NCI-H526 (cell line): ENCODE measurements around the gene KLRC3.
A peak's percentile ranks its signal among the peaks of the same experiment; 100 is the strongest.
"Not testable (repeated sequence)": the region's sequence is repeated elsewhere in the genome, so short reads cannot be mapped to it uniquely, and the experiment has no call there.

Source experiments
- DNase-seq, 2 experiments: peaks; one replicate each; lab custom pipeline; 2025; lab: John Stamatoyannopoulos, UW

The KLRC3 gene

DNA sequence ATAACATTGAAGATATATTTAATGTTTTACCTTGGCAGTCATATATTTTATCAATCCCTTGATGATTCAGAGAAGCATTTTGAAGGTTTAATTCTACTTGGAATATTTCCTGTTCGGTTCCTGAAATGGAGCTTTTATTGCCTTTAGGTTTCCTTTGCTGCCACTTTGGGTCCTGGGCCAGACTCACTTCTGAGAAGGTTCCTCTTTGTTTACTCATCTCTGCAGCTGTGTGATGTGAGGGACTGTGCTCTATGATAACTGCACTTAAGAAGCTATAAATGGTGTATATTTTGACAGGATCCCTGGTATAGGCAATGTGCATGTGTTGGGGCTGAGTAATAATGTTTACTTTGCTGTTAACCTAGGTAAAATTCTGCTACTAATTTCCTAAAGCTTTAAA lies at the start of gene KLRC3:
TSS of gene KLRC3 (minus strand) at position 262 of the 400 bp plus-strand sequence. CDS start at position 217, 45 bp downstream.
- not testable (repeated sequence) for DNase-seq

DNA sequence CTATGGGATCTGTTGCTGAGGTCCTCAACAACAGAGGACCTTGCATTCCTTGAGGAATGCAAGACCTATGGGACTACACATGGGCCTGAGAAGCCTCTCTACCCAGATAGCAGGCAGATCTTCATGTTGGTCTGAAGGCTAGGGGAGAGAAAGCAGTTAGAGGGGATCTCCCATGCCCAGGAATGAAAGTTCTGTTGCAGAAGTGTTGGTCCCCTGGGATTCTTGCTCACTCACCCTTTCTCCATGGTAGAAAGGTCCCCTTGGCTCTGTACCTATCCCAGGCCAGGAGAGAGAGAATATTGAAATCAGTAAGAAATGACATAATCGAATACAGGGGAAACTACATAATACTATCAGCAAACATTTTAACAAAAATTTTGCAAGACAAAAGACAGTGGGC lies 49.3 kb upstream of the KLRC3 start:
- no peak for DNase-seq

DNA sequence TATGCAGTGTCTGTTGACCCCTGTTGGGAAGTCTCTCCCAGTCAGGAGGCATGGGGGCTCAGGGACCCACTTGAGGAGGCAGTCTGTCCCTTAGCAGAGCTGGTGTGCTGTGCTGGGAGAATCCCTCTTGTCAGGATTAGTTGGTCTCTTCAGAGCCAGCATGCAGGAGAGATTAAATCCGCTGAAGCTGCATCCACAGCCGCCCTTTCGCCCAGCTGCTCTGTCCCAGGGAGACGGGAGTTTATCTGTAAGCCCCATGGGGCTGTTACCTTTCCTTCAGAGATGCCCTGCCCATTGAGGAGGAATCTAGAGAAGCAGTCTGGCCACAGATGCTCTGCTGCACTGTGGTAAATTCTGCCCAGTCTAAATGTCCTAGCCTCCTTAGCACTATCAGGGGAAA lies 45.9 kb upstream of the KLRC3 start:
- DNase-seq, result no peak

DNA sequence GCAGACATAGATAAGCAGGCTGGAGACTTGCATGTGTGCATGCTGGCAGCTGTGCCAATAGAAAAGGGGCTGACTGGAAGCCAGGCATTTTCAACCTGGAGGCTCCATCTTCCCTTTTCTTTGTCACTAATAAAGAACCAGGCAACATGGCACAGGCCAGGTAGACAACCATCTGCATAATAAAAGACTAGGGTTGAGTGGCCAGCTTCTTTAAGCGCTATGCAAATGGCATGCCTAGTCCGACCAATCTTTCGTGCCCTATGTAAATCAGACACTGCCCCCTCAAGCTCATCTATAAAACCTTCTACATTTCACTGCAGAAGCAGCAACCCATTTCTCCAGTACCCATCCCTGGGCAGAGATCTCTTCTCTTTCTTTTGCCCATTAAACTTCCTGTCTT lies 37.4 kb upstream of the KLRC3 start:
- DNase-seq, result peak in 1 of 2 experiments; percentile 6

DNA sequence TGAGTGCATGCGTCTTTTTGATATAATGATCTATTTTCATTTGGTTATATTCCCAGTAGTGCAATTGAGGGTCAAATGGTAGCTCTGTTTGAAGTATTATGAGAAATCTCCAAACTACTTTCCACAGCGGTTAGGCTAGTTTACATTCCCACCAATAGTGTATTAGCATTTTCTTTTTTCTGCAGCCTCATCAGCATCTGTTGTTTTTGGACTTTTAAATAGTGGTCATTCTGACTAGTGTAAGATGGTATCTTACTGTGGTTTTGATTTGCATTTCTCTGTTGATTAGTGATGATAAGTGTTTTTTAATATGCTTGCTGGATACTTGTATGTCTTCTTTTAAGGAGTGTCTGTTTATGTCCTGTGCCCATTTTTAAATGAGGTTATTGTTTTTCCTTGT lies 36.5 kb upstream of the KLRC3 start:
- no peak for DNase-seq

DNA sequence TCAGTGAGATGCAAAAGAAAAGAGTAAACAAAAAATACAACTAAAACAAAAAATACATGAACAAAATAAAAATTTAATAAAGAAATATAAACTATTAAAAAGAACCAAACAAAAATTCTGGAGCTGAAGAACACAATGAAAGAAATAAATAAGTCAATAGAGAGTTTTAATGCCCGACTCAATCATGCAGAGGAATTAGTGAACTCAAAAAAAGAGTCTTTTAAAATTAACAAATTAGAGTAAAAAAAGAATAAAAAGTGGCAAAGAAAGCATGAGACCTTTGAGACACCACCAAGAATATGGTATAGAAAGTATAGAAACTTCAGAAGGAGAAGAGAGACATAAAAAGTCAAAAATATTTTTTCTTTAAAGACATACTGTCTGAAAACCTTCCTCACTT lies 35.4 kb upstream of the KLRC3 start:
- no peak for DNase-seq

DNA sequence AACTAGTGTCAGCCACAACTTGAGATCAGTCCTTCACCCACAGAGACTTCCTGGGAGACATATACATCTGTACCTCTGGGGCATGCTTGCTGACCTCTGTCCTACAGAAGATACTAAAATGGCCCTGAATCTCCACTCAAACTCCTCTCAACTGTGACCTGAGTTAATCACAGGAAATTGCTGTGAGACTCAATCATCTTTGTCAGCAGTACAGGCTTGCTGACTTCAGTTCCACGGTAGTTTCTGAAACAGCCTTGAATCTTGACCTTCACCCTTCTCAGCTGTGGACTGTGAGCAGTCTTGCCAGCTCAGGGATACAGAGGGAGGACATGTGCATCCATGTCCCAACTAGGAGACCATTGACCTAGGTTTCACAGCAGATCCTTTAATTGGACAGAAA lies 34.1 kb upstream of the KLRC3 start:
- no peak for DNase-seq

DNA sequence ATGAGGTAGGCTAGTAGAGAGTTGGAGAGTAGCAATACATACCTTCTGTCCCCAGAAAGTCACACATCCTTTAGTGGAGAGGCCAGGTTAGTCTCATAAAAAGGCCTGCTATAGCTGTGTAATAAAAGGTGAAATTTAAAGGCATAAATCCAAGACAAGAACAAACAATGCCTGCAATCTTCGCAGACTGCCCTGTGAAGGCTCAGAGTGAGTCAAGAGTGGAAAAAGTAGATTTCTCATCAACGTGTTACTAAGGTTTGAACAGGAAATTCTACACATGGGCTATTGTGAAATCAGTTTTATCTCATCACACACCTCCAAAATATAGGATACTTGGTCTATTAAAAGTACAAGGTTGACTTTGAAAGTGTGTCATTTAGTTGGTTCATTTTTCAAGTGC lies 32.8 kb upstream of the KLRC3 start, which contains the start of gene KLRC1:
TSS of gene KLRC1 (minus strand) at position 222 of the 400 bp plus-strand sequence. CDS start 2,221 bp downstream, outside the sequence.
- no peak for DNase-seq

DNA sequence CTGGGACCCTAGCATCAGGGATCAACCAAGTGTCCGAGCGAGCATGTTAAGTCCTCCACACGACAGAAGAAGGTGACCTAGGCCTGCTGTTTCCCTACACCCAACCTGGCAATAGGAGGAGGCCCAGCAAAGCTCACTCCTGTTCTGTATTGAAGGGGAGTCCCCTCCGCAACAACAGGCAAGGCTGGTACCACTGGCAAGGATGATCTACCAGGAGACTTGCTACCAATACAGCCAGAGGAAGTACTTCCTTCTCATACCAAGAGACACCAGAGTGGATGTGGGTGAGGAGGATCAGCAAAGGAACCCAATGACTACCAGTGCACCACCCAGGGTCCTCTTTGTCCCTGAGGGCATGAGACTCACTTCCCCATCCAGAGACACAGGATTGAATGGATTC lies 27.8 kb upstream of the KLRC3 start:
- no peak for DNase-seq

DNA sequence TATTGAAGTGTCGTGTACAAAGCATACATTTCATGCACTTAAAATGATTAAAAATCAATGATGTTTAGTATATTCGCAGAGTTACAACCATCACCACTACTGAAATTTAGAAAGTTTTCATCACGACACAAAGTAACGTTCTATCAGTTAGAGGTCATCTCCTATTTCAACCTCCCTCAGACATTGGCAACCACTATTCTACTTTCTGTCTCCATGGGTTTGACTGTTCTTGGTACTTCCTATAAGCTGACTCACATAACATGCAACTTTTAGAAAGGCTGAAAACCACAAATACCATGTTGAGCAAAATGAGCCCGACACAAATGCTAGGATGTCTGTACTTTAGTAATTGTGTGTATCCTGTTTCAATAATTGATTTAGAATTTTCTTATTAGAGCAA lies 25.7 kb upstream of the KLRC3 start:
- not testable (repeated sequence) for DNase-seq

DNA sequence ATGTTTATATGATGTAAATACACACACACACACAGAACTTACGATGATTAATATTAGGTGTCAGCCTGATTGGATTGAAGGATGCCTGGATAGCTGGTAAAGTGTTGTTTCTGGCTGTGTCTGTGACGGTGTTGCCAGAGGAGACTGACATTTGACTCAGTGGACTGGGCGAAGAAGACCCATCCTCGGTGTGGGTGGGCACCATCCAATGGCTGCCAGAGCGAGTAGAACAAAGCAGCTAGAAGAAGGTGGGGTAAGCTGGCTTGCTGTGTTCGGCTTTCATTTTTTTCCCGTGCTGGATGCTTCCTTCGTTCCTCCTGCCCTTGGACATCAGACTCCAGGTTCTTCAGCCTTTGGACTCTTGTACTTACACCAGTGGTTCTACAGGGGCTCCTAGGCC lies 20.7 kb upstream of the KLRC3 start:
- not testable (repeated sequence) for DNase-seq

DNA sequence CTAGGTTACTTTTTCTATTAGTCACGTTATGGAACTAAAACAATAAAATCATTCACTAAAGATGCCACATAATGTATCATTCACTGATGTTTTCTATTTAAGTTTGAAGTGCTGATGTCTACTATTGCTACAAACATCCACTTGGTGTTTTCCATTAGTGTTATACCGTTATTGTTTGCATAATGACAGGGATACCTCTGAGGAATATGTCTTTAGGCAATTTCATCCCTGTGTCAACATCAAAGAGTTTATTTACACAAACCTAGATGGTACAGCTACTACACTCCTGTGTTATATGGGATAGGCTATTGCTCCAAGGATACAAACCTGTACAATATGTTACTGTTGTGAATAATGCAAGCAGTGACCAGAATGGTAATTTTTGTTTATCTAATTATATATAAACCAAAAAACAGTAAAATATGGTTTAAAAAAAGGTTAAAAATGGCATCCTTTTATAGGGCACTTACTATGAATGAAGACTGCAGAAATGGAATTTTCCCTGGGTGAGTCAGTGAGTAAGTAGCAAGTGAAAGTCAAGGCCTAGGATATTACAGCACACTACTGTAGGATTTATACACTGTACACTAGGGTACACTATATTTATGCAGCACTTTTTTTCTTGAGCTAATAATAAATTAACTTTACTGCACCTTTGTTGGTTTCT lies 19.3 kb upstream of the KLRC3 start:
- DNase-seq, result peak; percentile 76 to 81

DNA sequence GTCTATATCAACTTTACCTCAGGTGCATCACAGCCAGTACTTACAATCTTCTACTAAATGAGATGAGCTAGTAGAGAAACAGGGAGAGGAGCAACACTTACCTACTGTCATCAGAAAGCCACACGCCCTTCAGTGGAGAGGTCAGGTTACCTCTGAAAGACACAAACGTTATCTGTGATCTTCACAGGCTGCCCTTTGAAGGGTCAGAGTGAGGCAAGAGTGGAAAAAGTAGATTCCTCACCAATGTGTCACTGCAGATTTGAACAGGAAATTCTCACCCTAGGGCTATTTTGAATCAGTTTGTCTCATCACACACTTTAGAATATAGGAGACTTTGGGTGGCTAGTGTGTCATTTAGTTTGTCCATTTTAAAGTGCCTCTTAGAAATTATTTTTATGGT lies 17.2 kb upstream of the KLRC3 start:
- DNase-seq, result not testable (repeated sequence)

DNA sequence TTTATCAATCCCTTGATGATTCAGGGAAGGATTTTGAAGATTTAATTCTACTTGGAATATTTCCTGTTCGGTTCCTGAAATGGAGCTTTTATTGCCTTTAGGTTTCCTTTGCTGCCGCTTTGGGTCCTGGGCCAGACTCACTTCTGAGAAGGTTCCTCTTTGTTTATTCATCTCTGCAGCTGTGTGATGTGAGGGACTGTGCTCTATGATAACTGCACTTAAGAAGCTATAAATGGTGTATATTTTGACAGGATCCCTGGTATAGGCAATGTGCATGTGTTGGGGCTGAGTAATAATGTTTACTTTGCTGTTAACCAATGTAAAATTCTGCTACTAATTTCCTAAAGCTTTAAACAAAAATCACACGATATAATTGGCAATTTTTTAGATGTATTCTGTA lies 15.4 kb upstream of the KLRC3 start, which contains the start of gene KLRC2:
TSS of gene KLRC2 (minus strand) at position 195 of the 400 bp plus-strand sequence. CDS start at position 171, 24 bp downstream.
- peak in 1 of 2 experiments; percentile 7 for DNase-seq

DNA sequence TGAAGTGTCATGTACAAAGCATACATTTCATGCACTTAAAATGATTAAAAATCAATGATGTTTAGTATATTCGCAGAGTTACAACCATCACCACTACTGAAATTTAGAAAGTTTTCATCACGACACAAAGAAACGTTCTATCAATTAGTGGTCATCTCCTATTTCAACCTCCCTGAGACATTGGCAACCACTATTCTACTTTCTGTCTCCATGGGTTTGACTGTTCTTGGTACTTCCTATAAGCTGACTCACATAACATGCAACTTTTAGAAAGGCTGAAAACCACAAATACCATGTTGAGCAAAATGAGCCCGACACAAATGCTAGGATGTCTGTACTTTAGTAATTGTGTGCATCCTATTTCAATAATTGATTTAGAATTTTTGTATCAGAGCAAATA lies 10.2 kb upstream of the KLRC3 start:
- DNase-seq, result not testable (repeated sequence)

DNA sequence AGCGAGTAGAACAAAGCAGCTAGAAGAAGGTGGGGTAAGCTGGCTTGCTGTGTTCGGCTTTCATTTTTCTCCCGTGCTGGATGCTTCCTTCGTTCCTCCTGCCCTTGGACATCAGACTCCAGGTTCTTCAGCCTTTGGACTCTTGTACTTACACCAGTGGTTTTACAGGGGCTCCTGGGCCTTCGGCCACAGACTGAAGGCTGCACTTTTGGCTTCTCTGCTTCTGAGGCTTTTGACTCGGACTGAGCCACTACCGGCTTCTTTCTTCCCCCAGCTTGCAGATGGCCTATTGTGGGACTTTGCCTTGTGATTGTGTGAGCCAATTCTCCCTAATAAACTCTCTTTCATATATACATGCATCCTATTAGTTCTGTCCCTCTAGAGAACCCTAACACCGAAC lies 5.5 kb upstream of the KLRC3 start:
- DNase-seq, result not testable (repeated sequence)

DNA sequence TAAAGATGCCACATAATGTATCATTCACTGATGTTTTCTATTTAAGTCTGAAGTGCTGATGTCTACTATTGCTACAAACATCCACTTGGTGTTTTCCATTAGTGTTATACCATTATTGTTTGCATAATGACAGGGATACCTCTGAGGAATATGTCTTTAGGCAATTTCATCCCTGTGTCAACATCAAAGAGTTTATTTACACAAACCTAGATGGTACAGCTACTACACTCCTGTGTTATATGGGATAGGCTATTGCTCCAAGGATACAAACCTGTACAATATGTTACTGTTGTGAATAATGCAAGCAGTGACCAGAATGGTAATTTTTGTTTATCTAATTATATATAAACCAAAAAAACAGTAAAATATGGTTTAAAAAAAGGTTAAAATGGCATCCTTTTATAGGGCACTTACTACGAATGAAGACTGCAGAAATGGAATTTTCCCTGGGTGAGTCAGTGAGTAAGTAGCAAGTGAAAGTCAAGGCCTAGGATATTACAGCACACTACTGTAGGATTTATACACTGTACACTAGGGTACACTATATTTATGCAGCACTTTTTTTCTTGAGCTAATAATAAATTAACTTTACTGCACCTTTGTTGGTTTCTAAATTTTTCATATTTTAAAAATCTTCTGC lies 4.0 kb upstream of the KLRC3 start:
- DNase-seq, result peak in 1 of 2 experiments; percentile 30

DNA sequence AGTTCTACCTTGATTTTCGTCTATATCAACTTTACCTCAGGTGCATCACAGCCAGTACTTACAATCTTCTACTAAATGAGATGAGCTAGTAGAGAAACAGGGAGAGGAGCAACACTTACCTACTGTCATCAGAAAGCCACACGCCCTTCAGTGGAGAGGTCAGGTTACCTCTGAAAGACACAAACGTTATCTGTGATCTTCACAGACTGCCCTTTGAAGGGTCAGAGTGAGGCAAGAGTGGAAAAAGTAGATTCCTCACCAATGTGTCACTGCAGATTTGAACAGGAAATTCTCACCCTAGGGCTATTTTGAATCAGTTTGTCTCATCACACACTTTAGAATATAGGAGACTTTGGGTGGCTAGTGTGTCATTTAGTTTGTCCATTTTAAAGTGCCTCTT lies 1.8 kb upstream of the KLRC3 start:
- DNase-seq, result not testable (repeated sequence)

DNA sequence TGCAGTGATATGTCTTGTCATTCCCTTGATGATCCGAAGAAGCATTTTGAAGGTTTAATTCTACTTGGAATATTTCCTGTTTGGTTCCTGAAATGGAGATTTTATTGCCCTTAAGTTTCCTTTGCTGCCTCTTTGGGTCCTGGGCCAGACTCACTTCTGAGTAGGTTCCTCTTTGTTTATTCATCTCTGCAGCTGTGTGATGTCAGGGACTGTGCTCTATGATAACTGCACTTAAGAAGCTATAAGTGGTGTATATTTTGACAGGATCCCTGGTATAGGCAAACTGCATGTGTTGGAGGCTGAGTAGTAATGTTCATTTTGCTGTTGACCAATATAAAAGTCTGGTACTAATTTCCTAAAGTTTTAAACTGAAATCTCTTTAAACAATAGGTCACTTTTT lies 11.0 kb downstream of the KLRC3 start, which contains the start of gene KLRC4:
TSS of gene KLRC4 (minus strand) at position 366 of the 400 bp plus-strand sequence. CDS start at position 184, 182 bp downstream.
- DNase-seq, result peak; percentile 24 to 25

DNA sequence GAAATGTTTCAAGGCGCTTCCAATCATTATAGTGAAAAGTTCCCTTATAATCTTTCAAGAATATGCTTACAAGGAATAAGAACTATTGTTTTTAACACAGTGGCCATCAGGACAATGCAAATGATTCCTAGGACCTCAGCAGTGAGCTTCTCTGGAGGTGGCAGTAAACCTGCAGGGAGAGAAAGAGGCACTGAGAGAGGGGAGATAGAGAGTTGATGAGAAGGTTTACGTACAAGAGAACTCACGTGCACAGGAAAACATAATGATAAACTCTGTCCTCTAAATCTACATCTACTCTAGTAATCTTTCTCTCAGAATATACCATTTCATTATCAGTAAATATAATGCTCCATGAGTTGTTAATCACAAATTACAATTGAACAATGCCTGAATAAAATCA lies 11.6 kb downstream of the KLRC3 start:
- DNase-seq, result peak in 1 of 2 experiments; percentile 6

DNA sequence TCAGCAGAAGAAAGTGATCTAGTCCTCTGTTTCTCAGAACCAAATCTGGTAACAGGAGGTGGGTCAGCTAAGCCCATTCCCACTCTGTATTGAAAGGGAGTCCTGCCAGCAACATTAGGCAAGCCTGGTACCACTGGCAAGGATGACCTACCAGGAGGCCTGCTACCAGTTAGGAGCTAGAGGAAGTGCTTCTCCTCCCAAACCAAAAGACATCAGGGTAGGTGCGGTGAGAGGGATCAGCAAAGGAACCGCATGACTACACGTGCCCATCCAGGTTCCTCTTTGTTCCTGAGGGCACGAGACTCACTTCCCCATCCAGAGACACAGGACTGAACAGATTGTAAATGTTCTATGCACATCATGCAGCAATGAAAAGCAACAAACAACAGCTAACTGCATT lies 13.7 kb downstream of the KLRC3 start:
- no peak for DNase-seq

DNA sequence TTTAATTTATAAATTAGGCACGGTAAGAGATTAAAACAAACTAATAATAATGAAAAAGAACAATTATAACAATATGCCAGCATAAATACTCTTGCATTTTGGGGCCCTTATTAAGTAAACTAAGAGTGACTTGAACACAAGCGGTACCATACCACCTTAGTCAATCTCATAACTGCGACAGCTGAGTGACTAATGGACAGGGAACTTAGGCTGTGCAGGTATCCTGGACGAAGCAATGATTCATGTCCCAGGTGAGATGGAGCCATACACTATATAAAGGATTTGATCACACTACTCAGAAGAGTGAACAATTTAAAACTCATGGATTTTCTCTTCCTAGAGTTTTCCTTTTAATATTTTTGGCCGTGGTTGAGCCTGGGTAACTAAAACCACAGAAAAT lies 15.1 kb downstream of the KLRC3 start:
- no peak for DNase-seq

DNA sequence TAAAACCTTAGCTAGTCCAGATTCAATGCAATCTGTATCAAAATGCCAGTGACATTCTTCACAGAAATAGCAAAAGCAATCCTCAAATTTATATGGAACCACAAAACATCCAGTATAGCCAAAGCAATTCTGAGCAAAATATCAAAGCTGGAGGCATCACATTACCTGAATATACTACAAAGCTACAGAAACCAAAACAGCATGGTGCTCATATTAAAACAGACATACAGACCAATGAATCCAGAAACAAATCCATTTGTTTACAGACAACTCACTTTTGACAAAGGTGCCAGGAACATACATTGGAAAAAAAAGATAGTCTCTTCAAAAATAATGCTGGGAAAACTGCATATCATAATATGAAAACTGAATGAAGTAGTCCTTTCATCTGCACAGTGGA lies 15.6 kb downstream of the KLRC3 start:
- DNase-seq, result no peak
